BLaER1 (cell line): ENCODE data around the gene SMARCC1.
A peak's percentile ranks its signal among the peaks of the same experiment; 100 is the strongest.

Experiments used
- H3K27ac ChIP-seq: shearing (Covaris generic); formaldehyde crosslinking; 2 replicates; pipeline ENCODE4 v1.8.1; 2022
- H3K27me3 ChIP-seq: shearing (Covaris generic); formaldehyde crosslinking; 2 replicates; pipeline ENCODE4 v1.8.1; 2022
- H3K36me3 ChIP-seq: shearing (Covaris generic); formaldehyde crosslinking; 2 replicates; pipeline ENCODE4 v1.8.1; 2022
- H3K4me1 ChIP-seq: shearing (Covaris generic); formaldehyde crosslinking; 2 replicates; pipeline ENCODE4 v1.8.1; 2022
- H3K4me2 ChIP-seq: shearing (Covaris generic); formaldehyde crosslinking; 2 replicates; pipeline ENCODE4 v1.8.1; 2022
- H3K4me3 ChIP-seq: shearing (Covaris generic); formaldehyde crosslinking; 2 replicates; pipeline ENCODE4 v1.8.1; 2022
- H3K9ac ChIP-seq: shearing (Covaris generic); formaldehyde crosslinking; 2 replicates; pipeline ENCODE4 v1.8.1; 2022
- H3K9me3 ChIP-seq: shearing (Covaris generic); formaldehyde crosslinking; 2 replicates; pipeline ENCODE4 v1.8.1; 2022
- H4K20me1 ChIP-seq: shearing (Covaris generic); formaldehyde crosslinking; 2 replicates; pipeline ENCODE4 v1.8.1; 2022
- Cebpa-rat ChIP-seq: shearing (Covaris generic); IDR thresholded peaks from 2 replicates; pipeline ENCODE4 v1.8.1; 2022

The SMARCC1 gene

DNA sequence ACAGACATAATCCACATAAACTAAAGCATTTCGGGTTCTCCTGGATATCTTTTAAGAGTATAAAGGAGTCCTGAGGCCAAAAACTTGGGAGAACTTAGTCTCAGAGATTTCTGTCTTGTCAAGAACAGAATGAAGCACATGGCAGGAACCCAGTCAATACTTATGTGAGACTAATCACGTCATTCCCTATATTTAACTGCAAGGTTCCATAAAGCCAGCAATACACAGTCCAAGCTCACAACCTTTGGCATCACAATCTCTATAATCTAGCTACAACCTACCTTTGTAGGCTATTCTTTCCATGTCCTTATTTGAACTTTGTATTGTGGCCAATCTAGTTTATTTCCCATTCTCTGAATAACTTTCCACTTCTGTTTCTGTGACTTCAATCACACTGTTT, 134.1 kb downstream of the SMARCC1 start:
- H3K4me2 ChIP-seq, result no peak overlapping the region
- H3K36me3 ChIP-seq, result peaks cover 100% of the 10 kb centered on the region
- no peaks in the 10 kb centered on the region for H3K27me3 ChIP-seq
- no peak for TF ChIP-seq Cebpa-rat
- no peak overlapping the region for H3K9ac ChIP-seq
- no peaks in the 10 kb centered on the region for H3K4me1 ChIP-seq
- H4K20me1 ChIP-seq, result peaks cover 89% of the 10 kb centered on the region
- H3K4me3 ChIP-seq, result no peak overlapping the region
- no peaks in the 10 kb centered on the region for H3K9me3 ChIP-seq
- no peak overlapping the region for H3K27ac ChIP-seq

DNA sequence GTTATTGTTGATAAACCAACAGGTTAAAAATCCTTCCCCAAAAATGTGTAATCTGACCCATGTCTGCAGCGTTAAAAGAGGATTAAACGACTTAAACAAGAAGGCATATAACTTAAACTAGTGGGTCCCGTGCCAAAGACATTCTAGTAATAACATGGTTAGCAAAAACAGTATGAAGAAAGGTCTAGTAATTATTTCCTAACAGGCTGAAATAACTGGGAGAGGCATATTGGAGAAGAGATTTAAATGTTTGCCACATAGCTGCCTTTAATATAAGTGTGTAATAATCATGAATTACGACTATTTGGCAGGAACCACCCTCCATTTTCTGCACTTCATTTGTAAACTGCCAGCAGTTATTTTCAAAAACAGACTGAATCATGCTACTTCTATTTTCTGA, 135.3 kb downstream of the SMARCC1 start:
- Histone ChIP-seq H3K27me3 (no peaks in the 10 kb centered on the region), H3K27ac (no peak overlapping the region), H4K20me1 (peaks cover 89% of the 10 kb centered on the region), H3K9ac (no peak overlapping the region), H3K4me1 (no peaks in the 10 kb centered on the region), H3K4me3 (no peak overlapping the region), H3K9me3 (no peaks in the 10 kb centered on the region), H3K4me2 (no peak overlapping the region), H3K36me3 (peaks cover 99% of the 10 kb centered on the region)
- no peak for TF ChIP-seq Cebpa-rat

DNA sequence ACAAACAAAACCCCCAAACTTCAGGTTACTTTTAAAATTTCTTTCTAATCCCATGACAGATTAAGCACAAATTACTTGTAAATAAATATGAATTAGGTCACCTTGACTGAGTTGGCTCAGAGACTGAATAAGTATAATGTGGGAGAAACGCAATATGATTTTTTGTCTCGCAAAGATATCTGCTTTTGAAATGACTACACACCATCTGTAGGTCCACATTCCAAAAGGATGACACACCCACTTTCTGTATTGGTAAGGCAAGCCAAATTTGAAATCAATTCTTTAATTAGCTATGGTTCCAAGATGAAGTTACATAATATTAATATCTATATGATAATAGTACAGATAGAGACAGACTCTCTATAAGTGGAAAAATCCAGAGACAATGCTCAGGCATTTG, 136.1 kb downstream of the SMARCC1 start:
- Histone ChIP-seq H3K9me3 (no peaks in the 10 kb centered on the region), H3K4me3 (no peak overlapping the region), H3K27ac (no peak overlapping the region), H3K4me1 (no peaks in the 10 kb centered on the region), H3K36me3 (peaks cover 98% of the 10 kb centered on the region), H3K27me3 (no peaks in the 10 kb centered on the region), H4K20me1 (peaks cover 89% of the 10 kb centered on the region), H3K4me2 (no peak overlapping the region), H3K9ac (no peak overlapping the region)
- TF ChIP-seq Cebpa-rat, result no peak

DNA sequence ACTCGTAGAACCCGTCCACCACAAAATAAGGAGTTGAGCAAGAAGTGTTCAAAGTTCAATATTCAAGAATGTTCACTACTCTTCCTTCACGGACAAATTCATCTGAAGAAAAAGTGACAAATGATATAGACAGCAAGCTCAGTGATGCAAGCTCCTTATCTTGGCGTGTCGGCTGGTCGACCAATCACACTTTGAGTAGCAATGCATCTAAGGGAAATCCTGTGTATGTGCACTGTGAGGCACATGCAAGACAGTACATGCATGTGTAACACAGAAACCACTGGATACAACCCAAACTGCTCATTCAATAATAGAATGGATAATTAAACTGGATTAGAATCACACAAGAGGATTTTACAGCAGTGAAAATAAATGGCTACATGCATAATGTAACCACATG, 138.6 kb downstream of the SMARCC1 start:
- H3K27me3 ChIP-seq, result no peaks in the 10 kb centered on the region
- H3K4me1 ChIP-seq, result 0 out of 2 replicates have a peak, but pooled peaks cover 2% of the 10 kb centered on the region
- no peak overlapping the region for H3K9ac ChIP-seq
- TF ChIP-seq Cebpa-rat, result no peak
- H3K27ac ChIP-seq, result no peak overlapping the region
- no peaks in the 10 kb centered on the region for H3K9me3 ChIP-seq
- H4K20me1 ChIP-seq, result peaks cover 97% of the 10 kb centered on the region
- no peak overlapping the region for H3K4me2 ChIP-seq
- no peak overlapping the region for H3K4me3 ChIP-seq
- peaks cover 91% of the 10 kb centered on the region for H3K36me3 ChIP-seq

DNA sequence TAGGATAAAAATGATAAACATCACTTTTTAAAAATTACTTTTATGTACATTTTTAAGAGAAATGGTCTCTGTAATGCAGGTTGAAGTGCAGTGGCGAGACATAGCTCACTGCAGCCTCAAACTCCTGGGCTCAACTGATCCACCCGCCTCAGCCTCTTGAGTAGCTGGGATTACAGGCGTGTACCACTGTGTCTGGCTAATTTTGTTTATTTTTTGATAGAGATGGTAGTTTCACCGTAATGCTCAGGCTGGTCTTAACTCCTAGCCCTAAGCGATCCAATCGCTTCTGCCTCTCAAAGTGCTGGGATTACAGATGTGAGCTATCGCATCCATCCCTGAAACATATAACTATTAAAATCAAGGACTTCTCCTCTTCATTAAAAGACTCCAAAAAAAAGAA, 140.0 kb downstream of the SMARCC1 start:
- peaks cover 15% of the 10 kb centered on the region for H3K4me1 ChIP-seq
- no peak overlapping the region for H3K27ac ChIP-seq
- H3K27me3 ChIP-seq, result no peaks in the 10 kb centered on the region
- H4K20me1 ChIP-seq, result peaks cover 93% of the 10 kb centered on the region
- peaks cover 91% of the 10 kb centered on the region for H3K36me3 ChIP-seq
- no peak overlapping the region for H3K9ac ChIP-seq
- H3K4me2 ChIP-seq, result no peak overlapping the region
- no peaks in the 10 kb centered on the region for H3K9me3 ChIP-seq
- H3K4me3 ChIP-seq, result no peak overlapping the region
- TF ChIP-seq Cebpa-rat, result no peak

DNA sequence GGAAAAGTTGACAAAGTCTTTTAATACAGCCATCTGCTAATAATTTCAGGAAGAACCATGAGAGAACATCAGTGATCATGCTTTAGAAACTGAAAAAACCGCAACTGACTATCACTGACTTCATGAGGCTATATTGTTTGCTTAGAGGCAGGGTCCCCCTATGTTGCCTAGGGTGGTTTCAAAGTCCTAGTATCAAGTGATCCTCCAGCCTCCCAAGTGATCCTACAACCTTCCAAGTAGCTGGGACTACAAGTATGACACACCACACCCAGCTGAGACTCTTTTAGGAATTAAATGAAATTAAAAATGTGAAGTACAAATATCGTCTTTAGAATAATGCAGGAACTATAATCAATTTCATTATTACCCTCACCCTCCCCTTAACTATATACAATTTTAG, 144.8 kb downstream of the SMARCC1 start:
- H4K20me1 ChIP-seq, result peaks cover 67% of the 10 kb centered on the region
- H3K4me1 ChIP-seq, result peaks cover 46% of the 10 kb centered on the region
- H3K9ac ChIP-seq, result no peak overlapping the region
- no peak overlapping the region for H3K4me3 ChIP-seq
- peaks cover 73% of the 10 kb centered on the region for H3K36me3 ChIP-seq
- no peak for TF ChIP-seq Cebpa-rat
- no peaks in the 10 kb centered on the region for H3K27me3 ChIP-seq
- H3K9me3 ChIP-seq, result no peaks in the 10 kb centered on the region
- H3K4me2 ChIP-seq, result 0 out of 2 replicates have a peak overlapping the region, but pooled peaks have one; percentile 0
- H3K27ac ChIP-seq, result no peak overlapping the region

DNA sequence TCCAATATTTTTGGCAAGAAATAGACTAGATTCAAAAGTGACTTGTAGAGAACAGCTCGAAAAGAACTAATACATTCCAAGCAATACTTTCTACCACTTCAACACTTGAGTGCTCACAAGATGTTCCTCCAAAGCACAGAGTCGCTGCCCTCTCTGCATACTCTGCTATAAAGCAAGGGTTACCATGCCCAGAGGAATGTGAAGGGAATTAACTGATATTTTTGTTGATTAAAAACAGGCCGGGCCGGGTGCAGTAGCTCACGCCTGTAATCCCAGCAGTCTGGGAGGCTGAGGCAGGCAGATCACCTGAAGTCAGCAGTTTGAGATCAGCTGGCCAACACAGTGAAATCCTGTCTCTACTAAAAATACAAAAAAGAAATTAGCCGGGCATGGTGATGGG, 145.5 kb downstream of the SMARCC1 start:
- no peaks in the 10 kb centered on the region for H3K9me3 ChIP-seq
- no peak for TF ChIP-seq Cebpa-rat
- no peak overlapping the region for H3K4me3 ChIP-seq
- peak overlapping the region; percentile 73 for H3K27ac ChIP-seq
- no peaks in the 10 kb centered on the region for H3K27me3 ChIP-seq
- H3K9ac ChIP-seq, result no peak overlapping the region
- H3K4me1 ChIP-seq, result peaks cover 46% of the 10 kb centered on the region
- H3K4me2 ChIP-seq, result peak overlapping the region; percentile 65
- H4K20me1 ChIP-seq, result peaks cover 60% of the 10 kb centered on the region
- H3K36me3 ChIP-seq, result peaks cover 74% of the 10 kb centered on the region

DNA sequence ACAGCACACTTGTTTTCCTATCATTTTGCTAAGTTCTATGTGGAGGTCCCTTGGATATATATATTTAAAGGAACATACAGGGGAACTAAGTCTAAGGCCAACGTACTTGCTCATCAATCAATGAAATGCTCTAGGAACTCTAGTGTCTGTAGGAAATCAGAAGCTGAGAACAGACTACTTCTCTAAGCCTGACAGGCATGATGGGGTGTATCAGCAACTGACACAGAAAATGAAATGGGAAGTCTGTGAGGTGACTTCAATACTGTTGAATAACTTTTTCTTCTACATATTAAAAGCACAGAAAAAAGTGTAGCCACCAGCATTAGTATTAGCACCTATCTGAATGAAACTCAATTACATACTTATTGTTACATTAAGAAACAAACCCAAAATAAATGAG, 146.2 kb downstream of the SMARCC1 start:
- peaks cover 56% of the 10 kb centered on the region for H4K20me1 ChIP-seq
- peaks cover 75% of the 10 kb centered on the region for H3K36me3 ChIP-seq
- no peak overlapping the region; the same call in 1 of the 2 replicates for H3K4me3 ChIP-seq
- H3K4me1 ChIP-seq, result peaks cover 46% of the 10 kb centered on the region
- H3K27me3 ChIP-seq, result no peaks in the 10 kb centered on the region
- H3K9me3 ChIP-seq, result no peaks in the 10 kb centered on the region
- H3K4me2 ChIP-seq, result peak overlapping the region; percentile 65
- TF ChIP-seq Cebpa-rat, result no peak
- H3K9ac ChIP-seq, result peak overlapping the region; percentile 21; the same call in 1 of the 2 replicates
- H3K27ac ChIP-seq, result peak overlapping the region; percentile 73

DNA sequence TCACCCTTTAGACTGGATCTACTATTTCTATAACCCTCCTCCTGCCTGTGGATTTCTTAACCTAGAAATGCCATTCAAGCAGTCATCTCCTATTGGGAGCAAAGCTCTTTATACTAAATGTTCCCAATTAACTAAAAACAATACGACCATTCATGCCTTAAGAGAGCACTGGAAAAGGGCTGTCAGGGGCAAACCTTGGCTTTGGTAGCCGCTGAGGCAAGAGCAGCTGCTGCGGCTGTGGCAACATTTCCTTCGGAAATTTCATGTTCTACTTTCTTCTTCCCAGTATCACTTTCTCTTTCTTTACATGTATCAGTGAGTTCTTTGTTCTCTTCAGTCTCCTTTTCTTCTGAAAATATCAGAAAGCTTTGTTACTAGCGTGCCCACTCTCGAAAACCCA, 146.7 kb downstream of the SMARCC1 start:
- H3K9ac ChIP-seq, result peak overlapping the region; percentile 21; the same call in 1 of the 2 replicates
- H3K36me3 ChIP-seq, result peaks cover 81% of the 10 kb centered on the region
- H3K9me3 ChIP-seq, result no peaks in the 10 kb centered on the region
- peak overlapping the region; percentile 73 for H3K27ac ChIP-seq
- H3K4me1 ChIP-seq, result peaks cover 46% of the 10 kb centered on the region
- peaks cover 56% of the 10 kb centered on the region for H4K20me1 ChIP-seq
- H3K4me2 ChIP-seq, result peak overlapping the region; percentile 65
- no peak overlapping the region; the same call in 1 of the 2 replicates for H3K4me3 ChIP-seq
- no peak for TF ChIP-seq Cebpa-rat
- H3K27me3 ChIP-seq, result no peaks in the 10 kb centered on the region

DNA sequence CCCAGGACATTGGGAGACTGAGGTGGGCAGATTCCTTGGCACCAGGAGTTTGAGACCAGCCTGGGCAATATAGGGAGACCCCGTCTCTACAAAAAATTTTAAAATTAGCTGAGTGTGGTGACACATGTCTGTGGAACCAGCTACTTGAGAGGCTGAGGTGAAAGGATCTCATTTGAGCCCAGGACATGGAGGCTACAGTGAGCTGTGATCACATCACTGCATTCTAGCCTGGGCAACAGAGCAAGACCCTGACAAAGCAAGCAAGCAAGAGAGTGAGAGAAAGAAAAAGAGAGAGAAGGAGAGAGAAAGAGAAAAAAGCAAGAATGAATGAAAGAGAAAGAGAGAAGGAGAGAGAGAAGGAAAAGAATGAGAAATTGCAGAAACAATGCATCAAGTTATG, 150.9 kb downstream of the SMARCC1 start:
- peaks cover 21% of the 10 kb centered on the region for H3K4me1 ChIP-seq
- H3K9me3 ChIP-seq, result no peaks in the 10 kb centered on the region
- no peaks in the 10 kb centered on the region for H3K27me3 ChIP-seq
- H3K27ac ChIP-seq, result no peak overlapping the region
- no peak overlapping the region for H3K4me2 ChIP-seq
- H3K36me3 ChIP-seq, result peaks cover 84% of the 10 kb centered on the region
- no peak for TF ChIP-seq Cebpa-rat
- no peak overlapping the region for H3K4me3 ChIP-seq
- H4K20me1 ChIP-seq, result peaks cover 22% of the 10 kb centered on the region; the same call in 1 of the 2 replicates
- no peak overlapping the region for H3K9ac ChIP-seq

DNA sequence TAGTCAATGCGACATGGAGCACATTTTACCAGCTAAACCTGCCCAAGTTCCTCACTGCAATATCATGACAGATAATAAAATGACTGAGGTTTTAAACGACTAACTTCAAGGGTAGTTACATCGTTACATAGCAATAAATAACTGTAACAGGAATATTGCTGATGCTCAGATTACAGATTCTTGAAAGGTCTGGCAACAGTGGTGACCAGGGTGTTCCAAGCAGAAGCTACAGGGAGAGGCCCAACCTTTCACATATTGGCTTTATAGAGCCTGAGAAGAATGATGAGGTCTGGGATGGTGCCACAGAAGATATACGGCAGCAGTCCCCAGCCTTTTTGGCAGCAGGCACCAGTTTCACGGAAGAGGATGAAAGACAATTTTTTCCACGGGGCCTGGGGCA, 151.9 kb downstream of the SMARCC1 start:
- TF ChIP-seq Cebpa-rat, result no peak
- H3K4me1 ChIP-seq, result peaks cover 11% of the 10 kb centered on the region
- peaks cover 95% of the 10 kb centered on the region for H3K36me3 ChIP-seq
- no peak overlapping the region for H3K9ac ChIP-seq
- H4K20me1 ChIP-seq, result peaks cover 14% of the 10 kb centered on the region; the same call in 1 of the 2 replicates
- H3K9me3 ChIP-seq, result no peaks in the 10 kb centered on the region
- no peak overlapping the region for H3K27ac ChIP-seq
- no peaks in the 10 kb centered on the region for H3K27me3 ChIP-seq
- H3K4me2 ChIP-seq, result no peak overlapping the region
- H3K4me3 ChIP-seq, result no peak overlapping the region
